Fibroblast of peridontal ligament (primary cell): ENCODE data around the gene OTOG.

ENCODE experiments used
- DNase-seq: peaks from one replicate; pipeline ENCODE4 v3.0.0-alpha.2; 2010; ENCODE audit errors: extremely low read depth

Gene OTOG

DNA sequence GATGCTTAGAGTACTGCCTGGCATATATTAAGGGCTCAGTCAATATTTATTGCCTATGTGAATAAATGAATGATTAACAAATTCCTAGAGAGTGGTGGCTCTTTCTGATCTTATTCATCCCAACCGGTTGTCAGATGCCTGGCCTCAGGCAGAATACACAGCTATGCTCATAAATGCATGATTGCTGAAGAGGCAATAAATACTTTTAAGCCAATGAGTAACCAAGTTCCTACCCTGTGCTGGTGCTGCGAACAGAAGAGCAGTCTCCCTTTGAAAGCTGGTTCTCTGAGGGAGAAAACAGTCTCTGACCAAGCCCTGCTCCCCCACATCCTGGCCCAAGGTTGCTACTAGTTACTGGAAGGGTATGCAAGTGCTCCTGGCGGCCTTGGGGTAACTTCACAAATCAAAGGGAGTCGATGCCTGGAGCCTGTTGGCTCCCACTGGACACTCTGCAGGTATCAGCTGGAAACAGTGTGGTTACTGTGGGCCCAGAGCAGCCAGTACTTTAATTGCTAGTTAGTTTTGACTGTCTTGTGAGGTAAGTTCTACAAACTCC, 5.7 kb upstream of the OTOG start:
- DNase-seq, result no peak

DNA sequence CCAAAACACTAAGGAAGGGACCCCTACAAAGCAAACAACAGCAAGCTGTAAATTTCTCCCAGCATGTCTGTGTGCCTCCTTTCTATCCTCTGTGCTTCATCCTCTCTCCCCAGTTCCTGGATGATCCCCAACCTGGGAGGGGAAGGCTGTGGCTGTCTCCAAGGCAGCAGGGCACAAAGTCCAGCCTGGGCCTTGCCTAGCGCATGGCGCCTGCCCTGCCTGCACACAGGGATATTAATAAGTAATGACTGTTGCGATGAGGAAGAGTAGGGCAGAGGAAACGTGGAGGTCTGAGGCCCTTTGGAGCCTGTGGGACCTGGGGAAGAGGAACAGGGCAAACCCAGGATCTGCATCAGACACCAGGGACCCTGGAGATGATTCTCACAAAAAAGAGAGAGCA, 4.8 kb upstream of the OTOG start:
- no peak for DNase-seq

DNA sequence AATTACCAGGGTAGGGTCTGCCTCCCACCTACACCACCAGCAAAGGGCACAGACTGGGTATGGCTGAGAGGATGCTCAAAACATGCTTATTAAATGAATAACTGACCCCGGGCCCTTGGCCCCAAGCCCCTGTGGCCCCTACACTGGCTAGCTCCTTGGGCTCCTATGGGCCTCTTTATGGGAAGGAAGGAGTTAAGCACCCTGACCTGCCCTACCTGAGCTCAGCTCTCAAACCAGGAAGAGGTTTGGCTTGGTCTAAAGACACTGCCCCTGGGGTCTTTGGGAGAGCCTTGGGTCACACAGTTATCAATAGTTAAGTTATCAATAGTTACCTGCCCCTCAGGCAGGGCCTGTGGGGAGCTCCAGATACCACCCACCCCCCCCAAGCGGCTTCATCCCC, 4.0 kb upstream of the OTOG start:
- no peak for DNase-seq

DNA sequence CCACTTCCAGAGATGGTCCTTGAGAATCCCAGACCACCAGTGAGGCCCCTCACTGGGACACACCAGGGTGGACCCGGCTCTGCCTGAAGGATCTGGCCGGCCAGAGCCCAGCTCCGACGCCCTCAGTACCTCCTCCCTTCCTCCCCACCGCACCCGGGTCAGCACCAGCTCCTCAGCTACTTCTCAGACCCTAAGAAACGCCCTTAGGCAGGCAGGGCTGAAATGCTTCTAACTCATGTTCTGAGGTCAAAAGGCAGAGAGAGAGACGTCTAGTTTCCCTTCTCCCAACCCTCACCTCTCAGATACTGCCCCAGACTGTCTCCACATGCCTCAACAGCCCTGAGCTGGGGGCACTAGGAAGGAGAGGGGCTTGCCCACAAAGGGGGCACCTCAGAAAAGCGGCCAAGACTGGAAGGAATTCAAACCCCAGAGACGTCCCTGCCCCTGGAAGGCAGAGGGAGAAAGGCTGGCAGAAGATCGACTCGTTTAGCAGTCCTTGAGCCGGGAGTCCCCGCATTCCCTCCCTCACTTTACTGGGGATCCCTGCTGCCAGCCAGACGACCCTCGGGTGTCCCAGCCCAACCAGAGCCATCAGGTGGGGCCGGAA, 3.4 kb upstream of the OTOG start:
- DNase-seq, result no peak

DNA sequence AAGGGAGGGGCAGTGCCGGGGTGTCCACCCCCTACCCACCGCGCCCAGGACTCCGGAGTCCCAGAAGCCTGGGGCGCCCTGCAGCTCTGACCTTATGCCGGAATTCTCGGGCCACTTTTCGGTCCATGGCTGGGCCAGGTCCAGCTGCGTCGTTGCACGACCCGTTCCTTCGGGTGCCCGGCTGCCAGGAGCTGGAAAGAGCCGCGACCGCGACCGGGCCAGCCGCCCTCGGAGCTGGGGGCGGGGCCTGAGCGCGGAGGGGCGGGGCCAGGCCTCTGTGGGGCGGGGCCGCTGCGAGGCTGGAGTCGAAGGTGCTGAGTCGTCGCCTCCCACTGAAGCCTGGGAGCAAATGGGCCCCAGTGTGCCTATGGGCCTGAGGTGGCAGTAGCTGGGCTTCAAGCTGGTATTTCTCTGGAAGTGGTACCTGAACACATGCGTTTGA, 2.9 kb upstream of the OTOG start, which contains the start of gene USH1C:
Gene USH1C, minus strand, starts transcription at position 236 of the 442 bp plus-strand sequence. Its CDS starts 109 bp downstream, at position 127.
- no peak for DNase-seq

DNA sequence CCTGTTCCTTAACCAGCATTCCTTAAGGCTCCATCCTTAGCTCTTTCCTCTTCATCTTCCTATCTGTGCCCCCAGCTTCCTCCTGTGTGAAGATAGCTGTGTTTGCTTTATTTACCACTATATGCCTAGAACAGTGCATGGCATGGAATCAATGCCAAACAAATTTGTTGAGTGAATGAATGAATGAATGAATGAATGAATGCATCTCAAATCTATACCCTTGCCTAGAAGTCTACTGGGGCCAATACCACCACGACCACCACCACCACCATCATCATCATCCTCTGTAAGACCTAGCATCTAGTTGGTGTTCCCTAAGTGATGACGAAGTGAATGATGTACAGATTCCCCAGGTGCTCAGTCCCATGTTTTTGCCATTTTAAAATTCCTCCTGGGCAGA, 819 bp upstream of the OTOG start:
- DNase-seq, result no peak

DNA sequence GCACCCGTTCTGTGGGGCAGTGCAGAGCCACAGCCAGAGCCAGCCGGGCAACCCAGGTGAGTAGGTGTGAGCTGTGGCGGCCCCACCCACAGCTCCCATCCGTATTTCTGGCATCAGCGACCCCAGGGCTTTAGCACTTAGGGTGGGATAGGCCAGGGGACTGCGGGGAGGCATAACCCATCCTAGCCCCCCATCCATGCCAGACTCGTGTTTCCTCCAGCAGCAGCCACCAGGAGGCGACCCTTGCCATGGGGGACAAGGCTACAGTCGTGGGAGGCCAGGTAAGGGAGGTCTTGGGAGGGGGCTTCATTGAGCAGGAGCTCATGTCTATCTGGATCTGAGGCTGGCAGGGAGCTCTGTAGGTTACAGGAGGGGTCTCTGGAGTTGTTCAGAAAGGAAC, 873 bp downstream of the OTOG start:
- no peak for DNase-seq

DNA sequence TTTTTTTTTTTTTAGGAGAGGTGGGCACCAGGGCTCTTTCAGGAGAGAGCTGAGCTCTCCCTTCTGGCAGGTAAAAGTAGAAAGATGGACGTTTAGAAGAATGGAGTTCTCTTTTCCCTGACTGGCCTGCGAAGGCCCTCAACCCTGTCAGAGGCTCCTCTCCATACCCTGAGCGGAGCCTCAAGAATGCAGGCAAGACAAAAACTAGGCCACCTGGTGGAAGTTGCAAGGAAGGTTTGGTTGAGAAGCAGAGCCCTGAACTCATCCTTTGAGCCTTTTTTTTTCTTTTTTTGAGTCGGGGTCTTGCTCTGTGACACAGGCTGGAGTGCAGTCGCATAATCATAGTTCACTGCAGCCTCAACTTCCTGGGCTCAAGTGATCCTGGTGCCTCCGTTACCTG, 1.4 kb downstream of the OTOG start:
- DNase-seq, result no peak

DNA sequence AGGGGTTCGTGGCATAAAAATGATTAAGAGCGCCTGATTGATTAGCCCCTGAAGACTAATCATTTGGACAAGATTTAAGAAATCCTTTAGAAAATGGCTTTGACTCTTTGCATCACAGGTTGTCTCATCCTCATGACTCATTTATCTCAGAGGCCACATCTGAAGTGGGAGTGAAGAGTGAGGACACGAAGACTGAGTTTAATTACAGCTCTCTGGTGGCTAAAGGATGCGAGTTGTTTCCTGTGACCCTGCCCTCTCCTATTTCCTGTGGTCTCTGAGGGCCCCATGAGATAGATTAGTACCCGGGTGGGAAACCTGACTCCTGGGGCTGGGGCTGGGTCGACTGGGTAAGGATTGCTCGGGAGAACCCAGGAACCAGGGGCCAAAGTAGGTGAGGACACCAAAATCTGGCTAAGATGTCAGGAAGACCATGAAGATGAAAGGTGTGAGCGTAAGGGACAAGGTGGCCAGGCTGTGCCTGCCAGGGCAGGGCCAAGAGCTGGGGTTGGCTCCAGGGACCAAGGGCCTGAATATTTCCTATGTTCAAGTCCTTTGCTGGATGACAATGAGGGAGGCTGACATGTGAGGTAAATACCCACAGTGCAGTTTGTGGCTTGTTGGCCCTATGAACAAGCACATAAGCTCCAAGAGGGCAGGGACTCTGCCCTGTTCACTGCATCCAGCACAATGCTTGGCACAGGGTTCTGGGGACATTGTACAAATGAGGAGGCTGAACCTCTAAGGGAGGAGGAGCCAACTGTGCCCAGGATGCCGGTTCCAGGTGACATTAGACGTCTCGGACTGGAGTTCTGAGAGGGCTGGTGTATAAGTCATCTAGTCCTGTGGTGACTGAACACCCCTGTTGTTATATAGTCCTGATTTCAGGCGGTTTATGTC, 3.6 kb downstream of the OTOG start:
- no peak for DNase-seq

DNA sequence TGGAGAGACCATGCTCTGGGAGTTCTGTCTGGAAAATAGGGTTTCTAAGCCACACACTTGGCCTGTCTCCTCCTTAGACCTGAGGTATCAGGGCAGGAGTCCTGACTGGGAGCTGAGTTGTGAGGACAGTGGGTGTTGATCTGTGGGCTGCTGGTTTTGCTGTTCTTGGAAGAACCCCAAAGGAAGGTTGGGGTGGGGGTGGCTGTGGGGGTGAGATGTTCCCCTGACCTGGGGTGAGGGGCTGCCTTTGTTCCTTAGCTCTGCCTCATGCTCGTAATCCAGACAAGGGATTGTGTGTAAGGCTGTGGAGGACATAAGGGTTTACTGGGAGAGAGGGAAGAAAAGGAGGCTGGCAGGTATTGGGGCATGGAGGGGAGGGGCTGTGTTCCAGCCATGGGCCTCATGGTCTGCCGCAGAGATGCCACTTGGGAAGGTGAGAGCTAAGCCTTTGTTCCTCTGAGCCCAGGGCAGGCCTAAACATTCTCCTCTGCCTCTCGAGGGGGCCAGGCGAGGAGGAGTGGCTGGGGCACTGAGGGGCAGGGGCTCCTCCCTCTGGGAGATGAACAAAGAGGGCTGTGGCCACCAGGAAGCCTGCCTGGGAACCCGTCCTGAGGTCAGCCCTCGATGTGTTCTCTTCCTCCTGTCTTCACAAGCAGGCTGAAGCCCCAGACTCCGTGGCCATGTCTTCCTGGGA, 4.4 kb downstream of the OTOG start:
- DNase-seq, result no peak

DNA sequence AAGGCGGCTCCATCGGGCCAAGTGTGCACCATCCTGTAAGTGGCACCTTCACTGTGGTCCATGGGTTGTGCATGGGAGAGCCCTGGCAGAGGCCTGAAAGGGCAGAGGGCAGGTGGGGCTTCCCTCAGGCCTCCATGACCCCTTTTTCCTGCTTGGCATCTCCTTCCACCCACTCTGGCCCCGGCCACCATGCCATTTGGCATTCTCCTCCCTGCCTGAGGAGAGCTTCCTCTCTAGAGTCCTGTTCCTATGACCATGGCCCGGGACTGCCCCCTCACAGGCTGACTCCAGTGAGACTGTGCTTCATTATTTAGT, 4.9 kb downstream of the OTOG start:
- DNase-seq, result no peak

DNA sequence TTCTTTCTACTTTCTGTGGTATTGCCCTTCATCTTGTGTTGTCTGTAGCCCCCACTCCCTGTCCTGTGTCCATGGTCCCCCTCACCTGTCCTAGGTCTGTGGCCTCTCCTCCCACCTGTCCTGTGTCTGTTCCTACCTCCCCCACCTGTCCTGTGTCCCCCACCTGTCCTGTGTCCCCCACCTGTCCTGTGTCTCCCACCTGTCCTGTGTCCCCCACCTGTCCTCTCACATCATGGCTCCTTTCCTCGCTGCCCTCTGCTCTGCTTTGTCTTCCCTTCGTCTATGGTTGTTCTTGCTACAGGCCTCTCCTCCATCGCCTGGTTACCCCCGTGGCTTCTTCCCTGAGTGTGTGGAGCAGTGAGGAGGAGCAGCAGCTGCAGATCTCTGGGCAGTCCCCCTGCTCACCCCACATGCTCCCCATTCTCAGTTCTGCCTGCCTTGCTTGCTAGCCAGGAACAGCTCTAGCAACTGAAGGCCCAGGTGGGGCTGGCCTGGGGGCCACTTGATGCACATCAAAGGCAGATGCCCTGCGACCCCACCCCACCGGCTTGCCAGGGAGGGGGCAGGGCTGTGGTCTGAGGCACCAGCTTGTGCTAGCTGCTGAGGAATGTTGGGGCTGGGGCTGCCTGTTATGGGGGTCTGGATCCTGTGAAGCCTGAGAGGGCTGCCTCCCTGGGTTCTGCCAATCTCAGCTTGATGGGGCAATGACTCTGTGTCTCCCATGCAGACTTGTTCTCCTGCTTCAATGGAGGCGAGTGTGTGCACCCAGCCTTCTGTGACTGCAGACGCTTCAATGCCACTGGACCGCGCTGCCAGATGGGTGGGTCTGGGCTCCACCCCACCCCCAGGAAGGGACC, 5.6 kb downstream of the OTOG start:
- no peak for DNase-seq

DNA sequence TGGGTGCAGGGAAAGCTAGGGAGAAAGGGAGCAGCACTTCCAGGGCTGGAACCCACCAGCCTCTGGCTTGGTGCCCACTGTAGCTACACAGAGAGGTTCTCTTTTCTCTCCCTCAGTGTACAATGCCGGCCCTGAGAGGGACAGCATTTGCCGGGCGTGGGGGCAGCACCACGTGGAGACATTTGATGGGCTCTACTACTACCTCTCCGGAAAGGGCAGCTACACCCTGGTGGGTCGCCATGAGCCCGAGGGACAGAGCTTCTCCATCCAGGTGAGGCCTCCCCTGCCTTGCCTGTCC, 6.1 kb downstream of the OTOG start:
- DNase-seq, result no peak

DNA sequence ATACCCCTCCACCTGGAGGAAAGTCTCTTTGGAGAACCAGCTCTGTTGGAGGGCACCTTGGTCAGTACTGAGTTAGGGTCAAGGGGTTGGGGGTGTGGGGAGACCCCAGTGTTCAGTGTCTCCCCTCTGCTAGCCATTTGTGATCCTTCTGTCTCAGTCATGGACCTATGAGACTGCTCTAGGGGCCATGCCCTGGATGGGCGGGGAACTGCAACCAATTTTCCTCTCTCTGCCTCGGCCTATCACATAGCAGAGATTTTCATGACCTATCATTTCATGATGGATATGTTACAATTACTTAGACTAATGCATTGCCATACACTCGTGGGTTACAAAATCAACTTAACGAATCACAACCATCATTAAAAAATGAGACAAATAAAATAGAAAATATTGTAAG, 7.4 kb downstream of the OTOG start:
- DNase-seq, result no peak

DNA sequence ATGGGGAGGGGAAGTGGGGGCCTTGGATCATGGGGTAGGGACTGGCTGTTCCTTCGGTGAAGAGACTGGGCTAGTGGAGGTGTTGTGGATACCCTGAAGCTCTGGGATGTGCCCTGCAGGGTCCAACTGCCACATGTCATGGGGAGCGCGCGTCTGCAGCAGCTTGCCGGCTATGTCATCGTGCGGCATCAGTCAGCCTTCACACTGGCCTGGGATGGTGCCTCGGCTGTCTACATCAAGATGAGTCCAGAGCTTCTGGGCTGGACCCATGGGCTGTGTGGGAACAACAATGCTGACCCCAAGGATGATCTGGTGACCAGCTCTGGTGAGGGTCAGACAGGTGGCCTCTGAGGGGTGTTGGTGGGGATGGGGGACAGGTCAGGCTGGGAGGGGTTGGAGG, 9.9 kb downstream of the OTOG start:
- DNase-seq, result no peak

DNA sequence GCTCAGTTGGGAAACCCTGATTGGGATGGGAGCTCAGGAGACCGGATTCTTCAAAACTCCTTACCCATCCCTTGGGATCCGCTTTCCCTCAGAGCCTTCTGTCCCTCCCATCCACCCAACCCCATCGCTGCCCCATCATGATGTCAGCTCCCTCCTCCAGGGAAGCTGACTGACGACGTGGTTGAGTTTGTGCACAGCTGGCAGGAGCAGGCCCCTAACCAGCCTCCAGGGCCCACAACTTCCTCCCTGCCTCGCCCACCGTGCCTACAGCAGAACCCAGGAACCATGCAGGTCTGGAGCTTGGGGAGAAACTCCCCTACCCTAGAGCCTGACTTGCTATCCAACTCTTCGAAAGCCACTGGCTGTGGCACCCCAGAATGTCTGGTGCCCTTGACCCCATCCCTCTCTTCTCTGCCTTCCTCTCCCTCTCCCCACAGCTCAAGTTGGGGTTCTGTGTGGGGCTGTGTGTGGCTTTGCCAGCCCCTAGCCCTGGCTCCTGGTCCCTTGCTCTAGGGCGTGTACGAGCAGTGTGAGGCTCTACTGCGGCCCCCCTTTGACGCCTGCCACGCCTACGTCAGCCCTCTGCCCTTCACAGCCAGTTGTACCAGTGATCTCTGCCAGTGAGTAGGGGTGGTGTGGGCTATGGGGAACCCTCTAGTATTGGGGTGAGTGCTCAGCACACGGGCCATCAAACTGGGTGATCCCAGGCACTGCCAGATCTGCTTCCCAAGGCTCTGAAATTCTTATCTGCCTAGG, 11.1 kb downstream of the OTOG start:
- no peak for DNase-seq

DNA sequence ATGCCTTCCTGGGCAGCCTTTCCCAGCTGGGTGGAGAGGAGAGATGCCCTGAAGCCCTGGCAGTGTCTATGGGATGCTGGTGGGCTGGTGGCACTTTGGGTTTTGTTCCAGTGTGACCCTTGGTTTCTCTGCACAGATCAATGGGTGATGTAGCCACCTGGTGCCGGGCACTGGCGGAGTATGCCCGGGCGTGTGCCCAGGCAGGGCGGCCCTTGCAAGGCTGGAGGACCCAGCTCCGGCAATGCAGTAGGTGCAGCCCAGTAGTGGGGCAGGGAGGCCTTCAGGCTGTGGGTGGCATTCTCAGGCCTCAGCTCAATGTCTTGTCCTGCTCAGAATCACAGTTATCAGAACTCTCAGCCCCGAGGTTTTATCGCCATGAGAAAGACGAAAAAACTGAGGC, 11.9 kb downstream of the OTOG start:
- DNase-seq, result no peak

DNA sequence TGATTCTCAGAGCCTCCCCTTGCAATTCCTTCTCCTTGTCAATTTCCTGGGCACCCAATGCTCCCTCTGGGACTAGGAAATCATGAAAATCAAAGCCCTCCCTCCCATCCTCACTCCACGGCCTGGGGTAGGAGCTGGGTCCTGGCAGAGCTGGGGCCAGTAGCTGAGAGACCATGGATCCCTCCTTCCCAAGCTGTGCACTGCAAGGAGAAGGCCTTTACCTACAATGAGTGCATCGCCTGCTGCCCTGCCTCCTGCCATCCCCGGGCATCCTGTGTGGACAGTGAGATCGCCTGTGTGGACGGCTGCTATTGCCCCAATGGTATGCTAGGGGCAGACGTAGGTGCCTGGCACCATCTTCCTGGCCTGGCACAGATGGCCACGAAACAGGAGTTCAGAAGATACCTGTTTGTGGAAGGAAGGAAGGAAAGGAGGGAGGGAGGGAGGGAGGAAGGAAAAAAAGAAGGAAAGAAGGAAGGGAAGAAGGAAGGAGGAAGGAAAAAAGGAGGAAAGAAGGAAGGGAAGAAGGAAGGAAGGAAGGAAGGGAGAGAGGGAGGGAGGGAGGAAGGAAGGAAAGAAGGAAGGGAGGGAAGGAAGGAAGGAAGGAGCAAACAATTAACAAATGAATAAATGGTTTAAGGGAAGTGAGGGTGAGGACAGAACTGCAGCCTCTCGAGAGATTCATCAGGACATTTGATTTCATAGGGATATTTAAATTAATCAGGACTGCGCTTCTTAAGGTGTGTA, 12.5 kb downstream of the OTOG start:
- no peak for DNase-seq

DNA sequence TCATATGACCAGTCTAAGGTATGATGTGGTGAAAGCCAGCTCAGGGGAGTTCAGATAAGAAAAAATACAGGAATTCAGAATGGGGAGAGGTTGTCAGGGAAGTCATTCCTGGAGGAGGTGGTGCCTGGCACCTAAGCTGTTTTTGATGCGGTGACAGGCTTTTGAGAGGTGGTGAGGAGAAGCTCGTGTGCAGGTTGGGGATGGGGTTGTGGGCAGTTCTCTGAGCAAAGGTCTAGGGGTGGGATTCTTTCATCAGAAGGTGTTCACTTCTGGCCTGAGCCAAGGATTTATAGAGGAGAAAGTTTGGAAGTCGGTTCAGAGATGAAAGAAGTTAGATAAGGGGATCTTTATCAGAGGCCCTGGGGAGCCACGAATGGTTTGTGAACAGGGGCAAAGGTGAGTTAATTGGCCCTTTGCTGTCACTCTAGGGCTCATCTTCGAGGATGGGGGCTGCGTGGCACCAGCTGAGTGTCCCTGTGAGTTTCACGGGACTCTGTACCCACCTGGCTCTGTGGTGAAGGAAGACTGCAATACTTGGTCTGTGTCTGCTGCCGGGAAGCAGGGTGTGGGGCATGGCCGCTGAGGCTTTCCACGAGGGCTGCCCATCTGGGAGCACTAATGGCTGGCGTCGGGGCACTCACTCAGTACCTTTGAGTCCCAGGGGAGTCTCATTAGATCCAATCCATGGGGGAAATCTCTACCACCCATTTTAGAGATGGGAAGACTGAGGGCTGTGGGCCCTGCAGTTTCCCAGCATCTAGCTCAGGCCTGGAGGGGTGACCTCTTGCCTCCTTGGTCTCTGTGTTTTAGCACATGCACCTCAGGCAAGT, 13.4 kb downstream of the OTOG start:
- no peak for DNase-seq

DNA sequence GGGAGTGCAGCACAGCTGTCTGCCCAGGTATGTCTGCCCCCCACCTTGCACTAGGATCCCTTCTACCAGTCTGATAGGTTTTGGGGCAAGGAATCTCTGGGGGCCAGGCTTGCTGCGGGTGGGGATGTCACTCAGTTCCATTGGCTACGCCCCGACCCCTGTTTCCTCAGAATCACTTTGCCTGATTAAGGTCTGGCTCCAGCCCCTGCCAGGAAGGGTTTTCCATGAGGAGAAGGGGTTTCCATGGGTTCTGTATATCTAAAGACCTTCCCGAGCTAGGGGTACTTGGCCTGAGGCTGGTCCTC, 14.0 kb downstream of the OTOG start:
- no peak for DNase-seq
